HG02571 (cell line): Measurements from ENCODE around the gene MAML2.

ENCODE experiments used
- ATAC-seq: cut with Tn5 transposase; IDR thresholded peaks from one replicate; pipeline ENCODE4 v1.9.1; 2021; ENCODE audit warnings: mild to moderate bottlenecking, moderate library complexity; ENCODE audit not compliant: unreplicated experiment

Gene MAML2

GRCh38 chr11:96242971-96243647 lies 99.9 kb downstream of the MAML2 start:
- peak; percentile 94 for ATAC-seq

- ATAC-seq, result no peak
These were observed 100.7 kb downstream of the MAML2 start for GRCh38 chr11:96242191-96242847.

GRCh38 chr11:96241331-96241841 lies 101.6 kb downstream of the MAML2 start:
- no peak for ATAC-seq

GRCh38 chr11:96238563-96239135 lies 104.3 kb downstream of the MAML2 start:
- ATAC-seq, result no peak

- no peak for ATAC-seq
These were observed 105.2 kb downstream of the MAML2 start for GRCh38 chr11:96237766-96238266.

- peak; percentile 94 for ATAC-seq
These were observed 107.2 kb downstream of the MAML2 start for GRCh38 chr11:96235751-96236150.

- no peak for ATAC-seq
These were observed 108.0 kb downstream of the MAML2 start for GRCh38 chr11:96234866-96235441.

GRCh38 chr11:96232132-96232531 lies 110.9 kb downstream of the MAML2 start:
- no peak for ATAC-seq

GRCh38 chr11:96230686-96231085 lies 112.3 kb downstream of the MAML2 start:
- no peak for ATAC-seq

- no peak for ATAC-seq
These were observed 113.5 kb downstream of the MAML2 start for GRCh38 chr11:96229354-96229977.

GRCh38 chr11:96228910-96229309 lies 114.1 kb downstream of the MAML2 start:
- ATAC-seq, result no peak

- no peak for ATAC-seq
These were observed 114.5 kb downstream of the MAML2 start for GRCh38 chr11:96228473-96228891.

GRCh38 chr11:96227244-96227643 lies 115.8 kb downstream of the MAML2 start:
- ATAC-seq, result no peak

- ATAC-seq, result no peak
These were observed 119.9 kb downstream of the MAML2 start for GRCh38 chr11:96223083-96223482.

- no peak for ATAC-seq
These were observed 120.9 kb downstream of the MAML2 start for GRCh38 chr11:96222102-96222501.

GRCh38 chr11:96221244-96222070 lies 121.5 kb downstream of the MAML2 start:
- ATAC-seq, result no peak

- no peak for ATAC-seq
These were observed 122.9 kb downstream of the MAML2 start for GRCh38 chr11:96219981-96220623.

- ATAC-seq, result no peak
These were observed 124.1 kb downstream of the MAML2 start for GRCh38 chr11:96218901-96219300.

GRCh38 chr11:96218006-96218405 lies 125.0 kb downstream of the MAML2 start:
- ATAC-seq, result no peak

GRCh38 chr11:96217206-96217605 lies 125.8 kb downstream of the MAML2 start:
- ATAC-seq, result no peak
